GM12878 (cell line): ENCODE measurements around the gene TMEM41B. TPM values are rescaled to one million over a fixed set of nuclear protein-coding genes. Genes with fewer than 3 reads are reported as not detected.
A peak's percentile ranks its signal among the peaks of the same experiment; 100 is the strongest.
"Not testable (repeated sequence)": the region's sequence is repeated elsewhere in the genome, so short reads cannot be mapped to it uniquely, and the experiment has no call there.

Experiments
- ATAC-seq: fragments of 200-7000 bp; cut with Tn5 transposase; 3 replicates; pipeline ENCODE4 v1.9.1; 2020; ENCODE audit warnings: mild to moderate bottlenecking, moderate library complexity
- BruUV-seq: library from RNA; stranded (reverse); fragments of 400-500 nt; replicated peaks from 2 replicates; lab custom pipeline; 2021; lab: Mats Ljungman, UMichigan
- CTCF ChIA-PET: fragments of 300-600 bp; sonication (Branson Sonifier 250); formaldehyde crosslinking; extraction: SDS; loops from one replicate; lab custom pipeline; 2021; ENCODE audit warnings: inconsistent platforms; lab: Yijun Ruan, JAX
- POLR2A ChIA-PET: fragments of 350-600 bp; formaldehyde crosslinking; extraction: SDS; loops from one replicate; lab custom pipeline; 2021; ENCODE audit warnings: inconsistent platforms; lab: Charles Lee
- RAD21 ChIA-PET: fragments of 300-600 bp; sonication (Branson Sonifier 250); formaldehyde crosslinking; loops from one replicate; lab custom pipeline; 2023; ENCODE audit warnings: antibody characterized with exemption; ENCODE audit not compliant: unreplicated experiment; lab: Charles Lee
- SMC1A ChIA-PET: fragments of 300-600 bp; sonication (Branson Sonifier 250); formaldehyde crosslinking; loops from one replicate; lab custom pipeline; 2023; ENCODE audit not compliant: unreplicated experiment, uncharacterized antibody; lab: Charles Lee
- DNase-seq: peaks from one replicate; pipeline ENCODE4 v3.0.0-alpha.2; 2011; ENCODE audit warnings: low read depth, low spot score
- FAIRE-seq: peaks from 3 replicates; lab custom pipeline; 2011; peaks lifted over from hg19 to GRCh38; lab: Jason Lieb, UNC
- H2AFZ ChIP-seq: 2 replicates; pipeline ENCODE4 v1.6.0; 2011; ENCODE audit warnings: low read depth, low read length, control low read depth; ENCODE audit not compliant: control insufficient read depth
- H3K27ac ChIP-seq: 2 replicates; pipeline ENCODE4 v1.5.1; 2011; ENCODE audit warnings: control low read depth; ENCODE audit not compliant: control insufficient read depth, insufficient read depth
- H3K27me3 ChIP-seq, 2 experiments: replicated peaks in 1 of 2; 2 replicates each; pipeline versions ENCODE4 v1.6.0 to v1.6.1; 2011; ENCODE audit warnings: low read length in 1 of 2; ENCODE audit not compliant: control insufficient read depth in 2 of 2, insufficient read depth in 2 of 2
- H3K36me3 ChIP-seq, 2 experiments: 2 replicates each; pipeline ENCODE4 v1.5.1; 2011; ENCODE audit warnings: low read length in 1 of 2; ENCODE audit not compliant: control insufficient read depth in 2 of 2, insufficient read depth in 2 of 2
- H3K4me1 ChIP-seq: 2 replicates; pipeline ENCODE4 v1.6.1; 2011; ENCODE audit warnings: mild to moderate bottlenecking, low read length, moderate library complexity, mixed read lengths; ENCODE audit not compliant: control insufficient read depth, insufficient read depth
- H3K4me2 ChIP-seq: 2 replicates; pipeline ENCODE4 v1.6.0; 2011; ENCODE audit warnings: control low read depth; ENCODE audit not compliant: control insufficient read depth, insufficient read depth
- H3K4me3 ChIP-seq: fragments of 200-600 bp; sonication (generic); 2 replicates; pipeline ENCODE4 v1.5.1; 2016
- H3K79me2 ChIP-seq: 2 replicates; pipeline ENCODE4 v1.6.0; 2011; ENCODE audit warnings: low read length; ENCODE audit not compliant: control insufficient read depth, insufficient read depth
- H3K9ac ChIP-seq: 2 replicates; pipeline ENCODE4 v1.8.0; 2011; ENCODE audit warnings: low read length, control low read depth, mixed read lengths; ENCODE audit not compliant: control insufficient read depth, insufficient read depth
- H3K9me3 ChIP-seq: replicated peaks from 3 replicates; pipeline ENCODE4 v1.5.1; 2011; ENCODE audit warnings: mild to moderate bottlenecking, low read length; ENCODE audit not compliant: control insufficient read depth, insufficient read depth
- H4K20me1 ChIP-seq: 2 replicates; pipeline ENCODE4 v1.6.0; 2011; ENCODE audit not compliant: control insufficient read depth, insufficient read depth
- KDM1A ChIP-seq: fragments of 200-600 bp; sonication (generic); IDR thresholded peaks from 2 replicates; pipeline ENCODE4 v1.6.1; 2016; ENCODE audit warnings: borderline replicate concordance
- RAD21 ChIP-seq: IDR thresholded peaks from 2 replicates; pipeline ENCODE4 v1.6.1; 2011; ENCODE audit warnings: mild to moderate bottlenecking, low read depth, low read length, moderate library complexity; ENCODE audit not compliant: insufficient read depth
- SRF ChIP-seq, 2 experiments: IDR thresholded peaks; 2 replicates each; pipeline ENCODE4 v1.6.1; 2011; ENCODE audit warnings: low read depth in 2 of 2, low read length in 2 of 2, mild to moderate bottlenecking in 1 of 2, moderate library complexity in 1 of 2
- WGBS: methylation state at CpG from one replicate; pipeline ENCODE4 v1.1.6; 2016; ENCODE audit warnings: low lambda C conversion rate; ENCODE audit not compliant: insufficient replicate concordance, insufficient coverage; ENCODE audit errors: missing lambda C conversion rate; 5-methylcytosine and 5-hydroxymethylcytosine counted together
- in situ Hi-C: fragments of 300-500 bp; cut with MboI; formaldehyde crosslinking; loops from 9 replicates; pipeline ENCODE4 v1.14.3; 2018; ENCODE audit warnings: mixed read lengths
- intact Hi-C: fragments of 100-400 bp; cut with micrococcal nuclease; formaldehyde crosslinking; loops from one replicate; pipeline ENCODE4 v1.14.2; 2022; ENCODE audit not compliant: unreplicated experiment
- polyA plus RNA-seq, 11 experiments: library from polyadenylated mRNA; depleted of rRNA in 4 of 11; unstranded in 6 of 11; stranded (reverse) in 5 of 11; fragments of >200 nt; fragmentation: Nextera tagmentation in 4 of 11; fragmentation: Illumina TruSeq in 1 of 11; extraction: Ambion mirVana in 4 of 11; extraction: Trizol in 1 of 11; gene quantifications; 1 replicate in 1 of 11; 2 replicates in 10 of 11; pipeline versions ENCODE4 v1.2.1 to v1.2.3, GENCODE V29; 2011 to 2016; ENCODE audit warnings: inconsistent platforms in 2 of 11, missing spikeins in 2 of 11, low read depth in 1 of 11
- total RNA-seq, 4 experiments: library from RNA; depleted of rRNA in 3 of 4; stranded (reverse); fragments of >200 nt in 3 of 4; fragmentation: Illumina TruSeq in 1 of 4; extraction: Trizol in 1 of 4; gene quantifications; 2 replicates each; pipeline versions ENCODE4 v1.2.1 to v1.2.3, GENCODE V29; 2013 to 2021
- TF ChIP-seq, protein P1 (sequence below), 3 experiments: IDR thresholded peaks in 2 of 3; conservative IDR thresholded peaks in 1 of 3; 2 replicates each; pipeline ENCODE4 v1.5.1; 2011; ENCODE audit warnings: low read depth in 3 of 3, low read length in 3 of 3, mild to moderate bottlenecking in 3 of 3, control low read depth in 2 of 3, moderate library complexity in 2 of 3, inconsistent platforms in 1 of 3, mixed read lengths in 1 of 3; ENCODE audit not compliant: control insufficient read depth in 2 of 3, insufficient read depth in 1 of 3; ENCODE audit errors: extremely low read depth in 1 of 3

The TMEM41B gene
- total and polyA plus RNA-seq, 10 of the 15 experiments (the other 5 are each of a cell fraction or from before 2014, with no cell fraction given), result 8.0 to 31.0 (median 20.5) TPM

DNA sequence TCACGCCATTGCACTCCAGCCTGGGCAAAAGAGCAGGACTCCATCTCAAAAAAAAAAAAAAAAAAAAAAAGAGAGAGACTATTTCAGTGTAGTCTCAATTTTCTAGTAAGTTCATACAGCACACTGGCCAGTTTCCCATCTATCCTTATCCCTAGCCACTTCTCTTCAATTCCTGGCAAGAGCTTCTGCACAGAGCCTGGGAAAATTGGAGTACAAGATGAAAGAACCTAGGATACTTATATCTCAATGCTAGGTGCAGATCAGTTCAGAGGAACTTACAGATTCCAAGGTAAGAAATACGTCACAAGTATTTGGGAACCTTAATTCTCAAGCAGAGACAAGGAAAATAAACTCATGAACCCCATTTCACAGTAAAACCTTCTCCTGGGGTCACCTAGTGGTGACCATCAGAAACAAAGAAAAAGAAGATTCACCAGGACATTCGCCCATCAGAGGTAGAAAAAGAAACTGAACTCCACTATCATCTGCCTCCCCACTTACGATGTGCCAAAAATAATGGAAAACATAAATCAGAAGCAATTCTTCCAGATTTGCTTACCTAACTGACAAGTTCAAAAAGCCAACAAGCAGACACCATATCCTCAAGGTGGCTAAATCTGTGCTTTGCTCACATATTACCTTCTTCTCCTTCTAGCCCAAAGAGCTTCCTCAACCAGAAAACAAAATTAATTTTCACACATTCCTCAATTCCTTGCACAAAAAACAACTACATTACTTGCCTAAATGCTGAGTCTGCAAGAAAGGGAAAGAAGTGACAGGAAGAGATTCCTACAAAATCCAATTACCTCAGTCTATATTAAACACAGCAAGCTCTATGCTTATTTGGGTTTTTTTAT is 54.2 kb downstream of the TMEM41B start:
- Histone ChIP-seq H4K20me1 (no peaks in the 10 kb centered on the region), H3K27ac (no peak overlapping the region), H3K4me2 (peak overlapping the region; percentile 62; the same call in 1 of the 2 replicates), H3K36me3 (no peaks in the 10 kb centered on the region), H3K9me3 (no peaks in the 10 kb centered on the region), H3K79me2 (peaks cover 37% of the 10 kb centered on the region), H3K4me3 (peak overlapping the region; percentile 50), H3K4me1 (peaks cover 4% of the 10 kb centered on the region; the same call in 1 of the 2 replicates), H2AFZ (no peak overlapping the region), H3K9ac (no peak overlapping the region), H3K27me3 (no peaks in the 10 kb centered on the region)
- ChIA-PET RAD21 (interaction anchor here (0.7 to 1.8 kb wide), 14 partner anchors 9 to 345 kb away, joined by 3 to 10 read pairs (median 3); no protein-coding TSS in a partner anchor), SMC1A (interaction anchor here (0.6 to 4.5 kb wide), 19 partner anchors 9 to 488 kb away, joined by 3 to 20 read pairs (median 6); no protein-coding TSS in a partner anchor), CTCF (interaction anchor here (0.6 to 2.5 kb wide), 25 partner anchors 9 to 296 kb away, joined by 3 to 12 read pairs (median 4); partner anchors contain the start of gene TMEM9B), POLR2A (interaction anchor here (0.5 to 2.2 kb wide), 3 partner anchors 10 to 68 kb away, joined by 3 to 7 read pairs (median 5); no protein-coding TSS in a partner anchor)
- FAIRE-seq, result peak; percentile 7
- no peak for DNase-seq
- 0 out of 3 replicates have a peak, but pooled peaks have one; percentile 8 for ATAC-seq
- WGBS, result 78% methylated on average over 4 of the region's 4 CpGs
- BruUV-seq, result no TSS peak
- no peak for TF ChIP-seq SRF (IDR thresholded peaks at IDR 0.05; ENCODE audit: low read depth in 2 of 2, low read length in 2 of 2)
- TF ChIP-seq, protein P1, sequence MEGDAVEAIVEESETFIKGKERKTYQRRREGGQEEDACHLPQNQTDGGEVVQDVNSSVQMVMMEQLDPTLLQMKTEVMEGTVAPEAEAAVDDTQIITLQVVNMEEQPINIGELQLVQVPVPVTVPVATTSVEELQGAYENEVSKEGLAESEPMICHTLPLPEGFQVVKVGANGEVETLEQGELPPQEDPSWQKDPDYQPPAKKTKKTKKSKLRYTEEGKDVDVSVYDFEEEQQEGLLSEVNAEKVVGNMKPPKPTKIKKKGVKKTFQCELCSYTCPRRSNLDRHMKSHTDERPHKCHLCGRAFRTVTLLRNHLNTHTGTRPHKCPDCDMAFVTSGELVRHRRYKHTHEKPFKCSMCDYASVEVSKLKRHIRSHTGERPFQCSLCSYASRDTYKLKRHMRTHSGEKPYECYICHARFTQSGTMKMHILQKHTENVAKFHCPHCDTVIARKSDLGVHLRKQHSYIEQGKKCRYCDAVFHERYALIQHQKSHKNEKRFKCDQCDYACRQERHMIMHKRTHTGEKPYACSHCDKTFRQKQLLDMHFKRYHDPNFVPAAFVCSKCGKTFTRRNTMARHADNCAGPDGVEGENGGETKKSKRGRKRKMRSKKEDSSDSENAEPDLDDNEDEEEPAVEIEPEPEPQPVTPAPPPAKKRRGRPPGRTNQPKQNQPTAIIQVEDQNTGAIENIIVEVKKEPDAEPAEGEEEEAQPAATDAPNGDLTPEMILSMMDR (IDR thresholded peaks at IDR 0.05 in 2 of 3, conservative IDR thresholded peaks at IDR 0.05 in 1 of 3; ENCODE audit: control insufficient read depth in 2 of 3, extremely low read depth in 1 of 3, insufficient read depth in 1 of 3, low read depth in 3 of 3, low read length in 3 of 3), result peak; percentile 23 to 30 (median 24); a peak in 4 of 6 replicates
- TF ChIP-seq KDM1A, result no peak
- peak; percentile 59 for TF ChIP-seq RAD21
- in situ Hi-C loops (no loop called here), intact Hi-C loops (loop anchor here (2.0 to 5.0 kb wide), 4 partner anchors 51 to 247 kb away; no protein-coding TSS in a partner anchor)

DNA sequence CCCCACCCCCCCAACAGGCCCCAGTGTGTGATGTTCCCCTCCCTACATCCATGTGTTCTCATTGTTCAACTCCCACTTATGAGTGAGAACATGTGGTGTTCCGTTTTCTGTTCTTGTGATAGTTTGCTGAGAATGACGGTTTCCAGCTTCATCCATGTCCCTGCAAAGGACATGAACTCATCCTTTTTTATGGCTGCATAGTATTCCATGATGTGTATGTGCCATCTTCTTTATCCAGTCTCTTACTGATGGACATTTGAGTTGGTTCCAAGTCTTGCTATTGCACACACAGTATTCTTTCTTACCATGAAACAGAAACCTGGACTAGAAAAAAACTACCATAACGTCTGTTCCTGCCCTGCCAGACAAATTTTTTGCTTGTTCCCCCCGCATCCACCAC is 56.1 kb downstream of the TMEM41B start:
- H3K9ac ChIP-seq, H3K27me3 ChIP-seq, H3K9me3 ChIP-seq, H3K4me1 ChIP-seq, H3K36me3 ChIP-seq, ATAC-seq, POLR2A ChIA-PET, FAIRE-seq, DNase-seq, H3K27ac ChIP-seq, H3K4me3 ChIP-seq, RAD21 ChIA-PET, H2AFZ ChIP-seq, H3K4me2 ChIP-seq, intact Hi-C loops, in situ Hi-C loops, SMC1A ChIA-PET, CTCF ChIA-PET, H4K20me1 ChIP-seq: not testable (repeated sequence)
- BruUV-seq, result TSS peak; percentile 56
- peaks cover 31% of the 10 kb centered on the region for H3K79me2 ChIP-seq
- 98% methylated on average over 4 of the region's 4 CpGs for WGBS
